B cell (primary cell): ENCODE measurements around the gene IGSF8. TPM values are rescaled to one million over a fixed set of nuclear protein-coding genes. Genes with fewer than 3 reads are reported as not detected.

Experiments used
- ATAC-seq: fragments of 200-7000 bp; cut with Tn5 transposase; one replicate; pipeline ENCODE4 v1.10.0; 2021; ENCODE audit warnings: low read depth, mild to moderate bottlenecking, moderate number of reproducible peaks, moderate library complexity
- CTCF ChIA-PET: fragments of 350-600 bp; sonication (Branson Sonifier 250); formaldehyde crosslinking; loops from one replicate; lab custom pipeline; 2021; ENCODE audit warnings: antibody characterized with exemption, inconsistent platforms; lab: Charles Lee
- POLR2A ChIA-PET: fragments of 350-600 bp; sonication (Branson Sonifier 250); formaldehyde crosslinking; loops from one replicate; lab custom pipeline; 2021; ENCODE audit warnings: antibody characterized with exemption; lab: Charles Lee
- DNase-seq: peaks from one replicate; pipeline ENCODE4 v3.0.0; 2013
- H2AFZ ChIP-seq: 2 replicates; pipeline ENCODE4 v1.6.1; 2012; ENCODE audit warnings: mild to moderate bottlenecking, low read depth, low read length; ENCODE audit not compliant: insufficient read depth, poor library complexity, severe bottlenecking
- H3K27ac ChIP-seq, 2 donors: 1 replicate in 1 of 2; 2 replicates in 1 of 2; pipeline ENCODE4 v1.5.1; 2012 to 2013; ENCODE audit warnings: low read length in 2 of 2, mild to moderate bottlenecking in 2 of 2, moderate library complexity in 1 of 2
- H3K27me3 ChIP-seq, 4 experiments: fragments of 200-600 bp in 1 of 4; sonication (generic) in 1 of 4; replicated peaks in 1 of 4; 1 replicate in 2 of 4; 2 replicates in 2 of 4; pipeline versions ENCODE4 v1.6.1 to v1.7.0; 2013 to 2016; ENCODE audit warnings: low read length in 3 of 4, mild to moderate bottlenecking in 2 of 4, mixed read lengths in 1 of 4, moderate library complexity in 1 of 4; ENCODE audit not compliant: insufficient read depth in 4 of 4, control insufficient read depth in 3 of 4; ENCODE audit errors: control extremely low read depth in 1 of 4
- H3K36me3 ChIP-seq, 2 experiments: replicated peaks in 1 of 2; 1 replicate in 1 of 2; 2 replicates in 1 of 2; pipeline versions ENCODE4 v1.6.1 to v1.7.1; 2013; ENCODE audit warnings: low read length in 1 of 2; ENCODE audit not compliant: insufficient read depth in 2 of 2, control insufficient read depth in 1 of 2; ENCODE audit errors: control extremely low read depth in 1 of 2, extremely low read depth in 1 of 2
- H3K4me1 ChIP-seq, 2 donors: fragments of 200-600 bp in 1 of 2; sonication (generic) in 1 of 2; 1 replicate in 1 of 2; 2 replicates in 1 of 2; pipeline versions ENCODE4 v1.5.1 to v1.6.1; 2013 to 2017; ENCODE audit warnings: low read length in 2 of 2; ENCODE audit not compliant: control insufficient read depth in 2 of 2, insufficient read depth in 2 of 2
- H3K4me2 ChIP-seq: replicated peaks from 2 replicates; pipeline ENCODE3; 2012; ENCODE audit warnings: mild to moderate bottlenecking, low read depth, low read length; ENCODE audit not compliant: poor library complexity, severe bottlenecking
- H3K4me3 ChIP-seq, 5 experiments: fragments of 200-600 bp in 1 of 5; sonication (generic) in 1 of 5; 1 replicate in 3 of 5; 2 replicates in 2 of 5; pipeline versions ENCODE4 v1.5.1 to v1.7.0; 2011 to 2016; ENCODE audit warnings: low read length in 4 of 5, mild to moderate bottlenecking in 4 of 5, low read depth in 2 of 5, control low read depth in 1 of 5, moderate library complexity in 1 of 5; ENCODE audit not compliant: insufficient read depth in 1 of 5; ENCODE audit errors: control extremely low read depth in 1 of 5, extremely low read depth in 1 of 5
- H3K79me2 ChIP-seq: fragments of 200-600 bp; sonication (generic); one replicate; pipeline ENCODE4 v1.6.0; 2016; ENCODE audit warnings: low read length; ENCODE audit not compliant: control insufficient read depth, insufficient read depth
- H3K9ac ChIP-seq: fragments of 200-600 bp; sonication (generic); 2 replicates; pipeline ENCODE4 v1.6.1; 2017; ENCODE audit warnings: mild to moderate bottlenecking, low read length, moderate library complexity
- H3K9me3 ChIP-seq, 3 donors: one replicate each; pipeline versions ENCODE4 v1.6.1 to v1.7.1; 2013; ENCODE audit warnings: low read length in 2 of 3; ENCODE audit not compliant: control insufficient read depth in 2 of 3, insufficient read depth in 1 of 3; ENCODE audit errors: control extremely low read depth in 1 of 3
- H4K20me1 ChIP-seq: 2 replicates; pipeline ENCODE4 v1.6.0; 2012; ENCODE audit warnings: mild to moderate bottlenecking, low read length; ENCODE audit not compliant: insufficient read depth, control insufficient read depth, poor library complexity, severe bottlenecking
- H3K27ac Mint-ChIP-seq: one replicate; pipeline ENCODE4 v1.8.0; 2021; ENCODE audit warnings: mixed read lengths
- H3K27me3 Mint-ChIP-seq: one replicate; pipeline ENCODE4 v1.8.0; 2021; ENCODE audit warnings: mixed read lengths
- H3K4me1 Mint-ChIP-seq: one replicate; pipeline ENCODE4 v1.8.0; 2021; ENCODE audit warnings: mixed read lengths
- H3K4me3 Mint-ChIP-seq: one replicate; pipeline ENCODE4 v1.8.0; 2021; ENCODE audit warnings: mixed read lengths
- H3K9me3 Mint-ChIP-seq: one replicate; pipeline ENCODE4 v1.8.0; 2022; ENCODE audit warnings: mixed read lengths; ENCODE audit not compliant: insufficient read depth
- CTCF ChIP-seq: fragments of 200-600 bp; IDR thresholded peaks from one replicate; pipeline ENCODE4 v1.8.0; 2022; ENCODE audit warnings: antibody characterized with exemption, mild to moderate bottlenecking
- EZH2 ChIP-seq: IDR thresholded peaks from 2 replicates; pipeline ENCODE4 v1.6.1; 2012; ENCODE audit warnings: borderline replicate concordance, low read depth, mild to moderate bottlenecking, moderate library complexity, low read length; ENCODE audit not compliant: insufficient read depth, poor library complexity, severe bottlenecking
- WGBS: methylation state at CpG from one replicate; pipeline ENCODE4 v1.1.5; 2013; ENCODE audit warnings: missing lambda C conversion rate; ENCODE audit not compliant: insufficient coverage; 5-methylcytosine and 5-hydroxymethylcytosine counted together
- intact Hi-C: fragments of 100-400 bp; cut with micrococcal nuclease; formaldehyde crosslinking; loops from one replicate; pipeline ENCODE4 v1.10.0; 2022
- polyA plus RNA-seq: library from polyadenylated mRNA; depleted of rRNA; stranded (reverse); fragments of >200 nt; gene quantifications from 2 replicates; pipeline ENCODE4 v1.2.3, GENCODE V29; 2012
- total RNA-seq, 2 donors: library from RNA; stranded (reverse); fragments of 120-200 nt in 1 of 2; gene quantifications; 1 replicate in 1 of 2; 2 replicates in 1 of 2; pipeline versions ENCODE4 v1.2.3 to v1.2.4, GENCODE V29; 2013 to 2022

IGSF8 gene
- total and polyA plus RNA-seq, 2 donors (not counting 1 experiment from before 2014, with no cell fraction given), result 37.2 to 56.0 TPM

DNA sequence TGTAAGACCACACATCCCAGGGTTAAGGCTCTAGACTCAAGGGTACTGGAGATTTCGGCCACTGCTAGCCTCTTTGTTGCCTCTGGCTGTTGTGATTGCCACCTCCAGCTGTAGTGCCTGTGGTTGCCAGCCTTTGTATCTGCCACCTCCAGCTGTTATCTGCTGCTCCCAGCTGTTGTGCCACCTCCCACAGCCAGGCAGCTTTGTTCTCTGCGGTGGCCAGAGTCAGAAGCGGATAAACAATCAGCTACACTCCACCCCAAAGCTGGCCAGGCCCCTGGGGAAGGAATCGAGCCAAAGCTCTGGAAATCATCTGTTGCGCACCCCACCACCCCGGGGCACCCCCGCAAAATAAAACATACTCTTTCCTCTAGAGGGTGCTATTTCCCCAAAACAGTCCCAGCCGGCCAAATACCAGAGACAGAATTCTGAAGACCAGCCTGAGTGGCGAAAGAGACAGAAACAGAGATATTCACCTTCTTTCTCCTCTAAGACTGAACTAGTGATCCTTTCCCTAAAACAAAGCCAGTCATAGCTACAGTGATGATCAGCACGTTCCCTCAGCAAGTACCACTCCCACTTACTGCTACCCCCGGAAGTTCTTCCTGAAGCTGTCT is 51.8 kb downstream of the IGSF8 start:
- Histone ChIP-seq H2AFZ (peak overlapping the region; percentile 72), H3K9me3 (no peaks in the 10 kb centered on the region), H3K4me2 (peak overlapping the region; percentile 75), H3K4me3 (peak overlapping the region in 4 of 5 experiments; percentile 26 to 57 (median 53)), H3K27me3 (peaks cover 0 to 10% (median 7%) of the 10 kb centered on the region in 4 experiments), H3K36me3 (no peaks in the 10 kb centered on the region), H3K27ac (no peak overlapping the region), H3K4me1 (peaks cover 11 to 12% of the 10 kb centered on the region in 2 donors), H4K20me1 (no peaks in the 10 kb centered on the region), H3K79me2 (no peaks in the 10 kb centered on the region), H3K9ac (peak overlapping the region; percentile 51)
- intact Hi-C loops, result loop anchor here (1.0 to 2.0 kb wide), 3 partner anchors 16 to 38 kb away; partner anchors contain the start of genes KCNJ10 and PIGM
- H3K4me1 Mint-ChIP-seq, result peaks cover 12% of the 10 kb centered on the region
- ChIA-PET POLR2A (no interaction called here), CTCF (interaction anchor here (0.6 to 5.5 kb wide), 26 partner anchors 9 to 333 kb away, joined by 3 to 112 read pairs (median 6); partner anchors contain the start of genes IGSF8, KCNJ10, KCNJ9 and PEX19)
- 1% methylated on average over 10 of the region's 11 CpGs for WGBS
- ATAC-seq, result peak; percentile 86
- peak overlapping the region; percentile 91 for H3K4me3 Mint-ChIP-seq
- H3K9me3 Mint-ChIP-seq, result no peaks in the 10 kb centered on the region
- TF ChIP-seq EZH2 (no peak), CTCF (peak; percentile 82)
- H3K27me3 Mint-ChIP-seq, result peaks cover 25% of the 10 kb centered on the region
- peak overlapping the region; percentile 17 for H3K27ac Mint-ChIP-seq
- DNase-seq, result peak; percentile 73

- peaks cover 0 to 8% (median 6%) of the 10 kb centered on the region in 4 experiments for H3K27me3 ChIP-seq
- POLR2A ChIA-PET, result no interaction called here
- no peak for TF ChIP-seq CTCF
Measured at GRCh38 chr1:160045653-160046052, 52.8 kb downstream of the IGSF8 start.

More at GRCh38 chr1:160045653-160046052, 52.8 kb downstream of the IGSF8 start:
- DNase-seq, result no peak
- Mint-ChIP-seq H3K4me3 (no peak overlapping the region), H3K27ac (no peak overlapping the region), H3K9me3 (no peaks in the 10 kb centered on the region), H3K27me3 (peaks cover 20% of the 10 kb centered on the region), H3K4me1 (peaks cover 12% of the 10 kb centered on the region)
- H3K9me3 ChIP-seq, result no peaks in the 10 kb centered on the region
- CTCF ChIA-PET, result interaction anchor here (0.6 to 5.5 kb wide), 18 partner anchors 8 to 334 kb away, joined by 3 to 112 read pairs (median 6); partner anchors contain the start of genes KCNJ9 and PIGM
- H3K27ac ChIP-seq, result no peak overlapping the region
- H3K4me2 ChIP-seq, result no peak overlapping the region
- H3K4me3 ChIP-seq, result no peak overlapping the region
- H3K4me1 ChIP-seq, result peaks cover 11 to 12% of the 10 kb centered on the region in 2 donors
- intact Hi-C loops, result loop anchor here (1.0 to 2.0 kb wide), 3 partner anchors 15 to 39 kb away; partner anchors contain the start of genes KCNJ10 and PIGM
- whole genome bisulfite sequencing, result 23% methylated on average over 1 of the region's 2 CpGs
- H3K79me2 ChIP-seq, result no peaks in the 10 kb centered on the region
- no peak overlapping the region for H2AFZ ChIP-seq
- no peaks in the 10 kb centered on the region for H4K20me1 ChIP-seq
- H3K36me3 ChIP-seq, result no peaks in the 10 kb centered on the region
- no peak for ATAC-seq
- H3K9ac ChIP-seq, result no peak overlapping the region
